ENCODE measurements around the gene C16orf74. TPM values are rescaled to one million over a fixed set of nuclear protein-coding genes. Genes with fewer than 3 reads are reported as not detected.
A peak's percentile ranks its signal among the peaks of the same experiment; 100 is the strongest.

Gene C16orf74
- total and polyA plus RNA-seq, 8 donors: 0.37 to 1.3 (median 0.72) TPM

DNA sequence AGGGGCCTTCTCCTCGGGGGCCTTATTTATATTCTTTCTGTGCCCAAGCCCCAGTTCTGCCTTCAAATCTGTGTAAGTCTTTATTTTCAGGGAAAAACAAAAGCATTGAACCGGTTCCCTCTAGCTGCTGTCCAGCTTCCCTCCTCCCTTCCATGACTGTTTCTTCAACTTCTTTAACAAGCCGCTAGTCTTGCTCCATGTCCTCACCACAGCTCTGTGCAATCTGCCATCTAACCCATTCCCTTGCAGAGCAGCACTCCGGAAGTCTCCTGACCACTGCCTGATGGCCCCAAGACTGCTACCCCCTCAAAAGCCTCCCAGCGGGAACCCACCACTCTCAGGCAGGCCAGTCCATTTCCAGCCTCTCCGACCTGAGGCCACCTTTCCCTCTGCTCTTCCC, 31.6 kb upstream of the C16orf74 start:
- Histone ChIP-seq H3K27ac (no peak overlapping the region), H3K4me1 (peaks cover 0 to 4% (median 0%) of the 10 kb centered on the region in 3 donors), H3K36me3 (peaks cover 0 to 30% (median 10%) of the 10 kb centered on the region in 3 donors), H3K9me3 (no peaks in the 10 kb centered on the region), H3K4me3 (no peak overlapping the region), H3K27me3 (no peaks in the 10 kb centered on the region)
- DNase-seq (no peak), FAIRE-seq (no peak), ATAC-seq (no peak)
- TF ChIP-seq CTCF (IDR thresholded peaks at IDR 0.05): no peak
- WGBS, 2 donors: 71 to 76% methylated on average over 6 of the region's 6 CpGs
- intact Hi-C loops (cut with DNase I): no loop called here

GRCh38 chr16:85781695-85782370, 30.9 kb upstream of the C16orf74 start:
- WGBS, 2 donors: 21 to 28% methylated on average over 16 of the region's 16 CpGs
- H3K9me3 ChIP-seq: no peaks in the 10 kb centered on the region
- DNase-seq (peak; percentile 63 to 92 (median 84)), ATAC-seq (peak; percentile 84 to 97 (median 93)), FAIRE-seq (no peak)
- H3K4me1 ChIP-seq: peaks cover 0 to 4% (median 0%) of the 10 kb centered on the region in 3 donors
- no peak overlapping the region for H3K4me3 ChIP-seq
- H3K27ac ChIP-seq: no peak overlapping the region
- intact Hi-C loops (cut with DNase I): no loop called here
- H3K27me3 ChIP-seq: no peaks in the 10 kb centered on the region
- no peak for TF ChIP-seq CTCF (IDR thresholded peaks at IDR 0.05)
- H3K36me3 ChIP-seq: peaks cover 0 to 27% (median 10%) of the 10 kb centered on the region in 3 donors

- intact Hi-C loops (cut with DNase I): no loop called here
- WGBS, 2 donors: 84% methylated on average over 10 of the region's 10 CpGs
- no peak for FAIRE-seq
- Histone ChIP-seq H3K27ac (no peak overlapping the region), H3K9me3 (no peaks in the 10 kb centered on the region), H3K4me1 (peaks cover 0 to 4% (median 0%) of the 10 kb centered on the region in 3 donors), H3K27me3 (no peaks in the 10 kb centered on the region), H3K36me3 (peaks cover 0 to 23% (median 10%) of the 10 kb centered on the region in 3 donors), H3K4me3 (no peak overlapping the region)
- ATAC-seq: no peak
- TF ChIP-seq CTCF (IDR thresholded peaks at IDR 0.05): no peak
- no peak for DNase-seq
These were observed 30.3 kb upstream of the C16orf74 start for GRCh38 chr16:85781156-85781555.

DNA sequence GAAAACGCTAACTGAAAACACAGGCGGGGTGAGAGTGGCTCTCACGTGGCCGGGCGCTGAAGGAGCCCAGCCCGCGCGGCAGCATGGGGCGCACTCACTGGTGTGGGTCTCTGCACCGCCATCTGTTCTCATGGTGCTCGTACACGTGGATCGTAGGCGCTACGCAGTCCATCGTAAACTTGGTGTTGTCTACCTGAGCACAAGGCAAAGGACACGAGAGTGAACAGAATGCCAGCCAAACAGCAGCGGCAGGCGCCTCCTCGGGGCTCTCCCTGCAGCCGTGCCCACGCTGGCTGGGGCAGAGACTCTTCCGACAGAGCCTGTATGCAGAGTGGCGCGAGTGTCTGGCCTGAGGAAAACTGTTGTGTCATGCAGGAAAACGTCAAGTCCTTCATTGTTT, 29.4 kb upstream of the C16orf74 start:
- Histone ChIP-seq H3K27ac (no peak overlapping the region), H3K27me3 (no peaks in the 10 kb centered on the region), H3K36me3 (peaks cover 0 to 21% (median 10%) of the 10 kb centered on the region in 3 donors), H3K9me3 (no peaks in the 10 kb centered on the region), H3K4me3 (no peak overlapping the region), H3K4me1 (peaks cover 0 to 4% (median 0%) of the 10 kb centered on the region in 3 donors)
- DNase-seq (no peak), ATAC-seq (no peak), FAIRE-seq (no peak)
- WGBS, 2 donors: 92% methylated on average over 26 of the region's 26 CpGs
- TF ChIP-seq CTCF (IDR thresholded peaks at IDR 0.05): no peak
- intact Hi-C loops (cut with DNase I): no loop called here

GRCh38 chr16:85778873-85779272, 28.0 kb upstream of the C16orf74 start:
- no peaks in the 10 kb centered on the region for H3K27me3 ChIP-seq
- no peak for ATAC-seq
- peaks cover 0 to 21% (median 10%) of the 10 kb centered on the region in 3 donors for H3K36me3 ChIP-seq
- WGBS, 2 donors: 89 to 90% methylated on average over 12 of the region's 12 CpGs
- no peaks in the 10 kb centered on the region for H3K9me3 ChIP-seq
- TF ChIP-seq CTCF (IDR thresholded peaks at IDR 0.05): no peak
- intact Hi-C loops (cut with DNase I): no loop called here
- H3K27ac ChIP-seq: no peak overlapping the region
- DNase-seq: no peak
- FAIRE-seq: no peak
- no peak overlapping the region for H3K4me3 ChIP-seq
- peaks cover 0 to 4% (median 0%) of the 10 kb centered on the region in 3 donors for H3K4me1 ChIP-seq

Measured in pancreas (tissue), 10 donors.